ENCODE measurements around the gene PCDH20. TPM values are rescaled to one million over a fixed set of nuclear protein-coding genes. Genes with fewer than 3 reads are reported as not detected.

Gene PCDH20
- total and polyA plus RNA-seq, 2 of the 13 experiments (the other 11 are each of a cell fraction or from before 2014, with no cell fraction given): 0.02 TPM; not detected in 1

GRCh38 chr13:61413572-61414535 lies 1.8 kb downstream of the PCDH20 start:
- Histone ChIP-seq H4K20me1 (ENCODE audit: insufficient read depth, low read length) (no peaks in the 10 kb centered on the region), H3K79me2 (ENCODE audit: insufficient read depth, low read length) (no peaks in the 10 kb centered on the region), H2AFZ (ENCODE audit: low read length) (no peak overlapping the region), H3K27me3 (ENCODE audit: control insufficient read depth in 1 of 2, insufficient read depth in 2 of 2, low read length in 2 of 2) (peaks cover 5 to 28% of the 10 kb centered on the region in 2 experiments), H3K9me3 (ENCODE audit: low read length) (no peaks in the 10 kb centered on the region), H3K4me1 (ENCODE audit: insufficient read depth, low read length) (no peaks in the 10 kb centered on the region), H3K4me2 (ENCODE audit: low read depth, low read length) (no peak overlapping the region), H3K9ac (ENCODE audit: insufficient read depth, low read depth, low read length) (no peak overlapping the region), H3K27ac (ENCODE audit: extremely low read length, insufficient read depth, low read length) (no peak overlapping the region), H3K4me3 (replicated peaks in 1 of 3; ENCODE audit: insufficient read depth in 1 of 3, low read depth in 2 of 3, low read length in 3 of 3) (no peak overlapping the region), H3K36me3 (replicated peaks in 1 of 2; ENCODE audit: control insufficient read depth in 1 of 2, insufficient read depth in 2 of 2, low read length in 2 of 2) (no peaks in the 10 kb centered on the region)
- in situ Hi-C loops (cut with HindIII; ENCODE audit: extremely low pct_ligation_motif_present, low pct_unique_long_range_greater_than_20kb) (loop anchor here (10.0 to 25.0 kb wide), 2 partner anchors 271 to 777 kb away; no protein-coding TSS in a partner anchor), intact Hi-C loops (cut with micrococcal nuclease; ENCODE audit: unreplicated experiment) (loop anchor here (5.0 to 10.0 kb wide), 3 partner anchors 127 to 289 kb away; no protein-coding TSS in a partner anchor)
- ATAC-seq (no peak; the same call in 2 of the 3 replicates), FAIRE-seq (no peak), DNase-seq (ENCODE audit: low spot score) (no peak)
- TF ChIP-seq FOXA1 (IDR thresholded peaks at IDR 0.05): no peak
- no peak for TF ChIP-seq FOXA1 (CRISPR knock-in tag; IDR thresholded peaks at IDR 0.05)
- no peak for TF ChIP-seq FLYWCH1 (CRISPR knock-in tag; IDR thresholded peaks at IDR 0.05)
- TF ChIP-seq ZNF704 (CRISPR knock-in tag; IDR thresholded peaks at IDR 0.05; ENCODE audit: borderline replicate concordance): no peak
- TF ChIP-seq KDM5B (CRISPR knock-in tag; IDR thresholded peaks at IDR 0.05; ENCODE audit: borderline replicate concordance): no peak
- TF ChIP-seq EED (CRISPR knock-in tag; IDR thresholded peaks at IDR 0.05): no peak
- TF ChIP-seq TEF (CRISPR knock-in tag; IDR thresholded peaks at IDR 0.05): no peak
- TF ChIP-seq CCAR2 (optimal IDR thresholded peaks at IDR 0.05; ENCODE audit: low read depth, low read length): no peak
- TF ChIP-seq ZNF383 (CRISPR knock-in tag; IDR thresholded peaks at IDR 0.05; ENCODE audit: borderline replicate concordance): no peak
- no peak for TF ChIP-seq TFAP4 (IDR thresholded peaks at IDR 0.05; ENCODE audit: borderline replicate concordance, low read depth)
- TF ChIP-seq ZNF841 (CRISPR knock-in tag; IDR thresholded peaks at IDR 0.05; ENCODE audit: borderline replicate concordance): no peak
- TF ChIP-seq CREB1 (IDR thresholded peaks at IDR 0.05): no peak
- no peak for TF ChIP-seq CREB1 (CRISPR knock-in tag; IDR thresholded peaks at IDR 0.05)
- no peak for TF ChIP-seq SRF (IDR thresholded peaks at IDR 0.05; ENCODE audit: low read depth, low read length)
- TF ChIP-seq RAD51 (IDR thresholded peaks at IDR 0.05; ENCODE audit: borderline replicate concordance): no peak
- no peak for TF ChIP-seq ZNF337 (CRISPR knock-in tag; IDR thresholded peaks at IDR 0.05; ENCODE audit: borderline replicate concordance, low read depth)
- no peak for TF ChIP-seq ZNF30 (CRISPR knock-in tag; IDR thresholded peaks at IDR 0.05)
- no peak for TF ChIP-seq ZNF652 (CRISPR knock-in tag; IDR thresholded peaks at IDR 0.05; ENCODE audit: borderline replicate concordance, low read depth)
- no peak for TF ChIP-seq STAG1 (CRISPR knock-in tag; IDR thresholded peaks at IDR 0.05)
- no peak for TF ChIP-seq SP2 (CRISPR knock-in tag; IDR thresholded peaks at IDR 0.05)
- no peak for TF ChIP-seq ZNF317 (CRISPR knock-in tag; IDR thresholded peaks at IDR 0.05)
- no peak for TF ChIP-seq ZNF772 (CRISPR knock-in tag; IDR thresholded peaks at IDR 0.05)
- ChIA-PET CTCF (ENCODE audit: low intra/inter-chr PET ratio, low total read pairs) (no interaction called here), POLR2A (no interaction called here)
- no TSS peak for BruUV-seq (replicated peaks)
- 32% methylated on average over 26 of the region's 41 CpGs for WGBS (ENCODE audit: low lambda C conversion rate)
